ENCODE results near the gene VIPR2.
"Not testable (repeated sequence)": the region's sequence is repeated elsewhere in the genome, so short reads cannot be mapped to it uniquely, and the experiment has no call there.

VIPR2 gene

DNA sequence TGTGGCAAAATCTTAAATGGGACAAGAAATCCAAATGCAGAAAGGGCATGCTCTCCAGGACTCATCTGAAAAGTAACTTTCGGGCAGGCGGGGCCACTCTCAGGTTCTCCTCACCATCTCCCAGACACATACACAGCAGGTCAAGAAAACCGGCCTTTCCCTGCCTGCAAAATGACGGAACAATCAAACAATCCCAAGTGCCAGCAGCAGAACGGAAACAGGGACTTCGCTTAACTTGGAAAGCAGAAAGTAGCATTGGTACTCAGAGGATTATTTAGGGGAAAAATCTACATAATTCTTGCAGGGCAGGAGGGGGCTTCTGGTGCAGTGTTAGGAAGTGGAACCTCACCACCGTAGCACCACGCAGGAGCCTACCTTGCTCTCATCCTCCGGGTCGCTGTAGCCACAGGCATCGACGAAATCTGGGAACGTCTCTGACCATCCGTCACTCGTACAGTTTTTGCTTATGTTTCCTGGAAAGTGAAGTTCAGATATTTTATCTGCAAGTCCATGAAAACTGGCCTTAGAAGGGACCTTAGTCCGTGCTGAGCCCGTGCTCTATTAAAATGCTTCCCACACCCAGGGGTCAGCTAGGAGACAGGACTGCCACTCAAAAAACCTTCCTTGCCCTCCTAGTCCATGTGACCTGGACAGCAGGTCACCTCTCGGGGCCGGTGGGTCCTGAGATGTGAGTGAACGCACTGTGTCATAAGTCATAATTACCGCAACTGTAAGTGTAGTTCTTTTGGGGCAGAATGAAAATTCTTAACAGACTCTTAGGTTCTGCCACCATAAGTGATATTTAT is 41.1 kb downstream of the VIPR2 start:
- no peak for FAIRE-seq

DNA sequence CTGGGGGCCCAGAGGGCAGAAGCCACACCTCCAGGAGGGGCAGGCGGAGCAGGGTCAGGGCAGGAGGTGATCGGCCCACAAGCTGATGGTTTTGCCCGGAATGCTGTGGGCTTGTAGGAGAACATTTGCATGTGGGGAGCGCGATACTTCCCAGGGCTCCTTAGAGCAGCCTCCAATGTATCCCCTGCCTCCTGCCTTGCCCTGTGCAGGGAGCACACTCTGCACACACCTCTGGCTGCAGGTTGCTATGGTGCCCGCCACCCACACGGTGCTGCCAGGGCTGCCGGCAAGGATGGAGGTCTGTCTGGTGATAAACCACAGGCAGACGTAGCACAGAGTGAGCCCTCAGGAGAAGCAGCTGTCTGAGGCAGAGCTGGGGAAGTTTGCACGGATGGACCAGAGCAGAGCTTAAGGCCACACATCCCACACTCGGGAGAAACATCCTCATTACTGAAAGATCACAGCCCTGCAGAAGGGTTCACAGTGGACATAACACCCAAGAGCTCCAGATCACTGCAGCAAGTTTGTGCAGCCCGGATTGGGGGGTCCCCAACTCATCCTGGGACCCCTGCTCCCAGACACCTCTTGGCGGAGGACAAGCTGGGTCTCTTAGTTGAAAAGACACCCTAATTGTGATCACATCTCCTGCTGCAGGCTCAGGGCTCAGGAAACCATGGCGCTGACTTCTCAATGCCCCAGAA is 41.8 kb downstream of the VIPR2 start:
- no peak for FAIRE-seq

DNA sequence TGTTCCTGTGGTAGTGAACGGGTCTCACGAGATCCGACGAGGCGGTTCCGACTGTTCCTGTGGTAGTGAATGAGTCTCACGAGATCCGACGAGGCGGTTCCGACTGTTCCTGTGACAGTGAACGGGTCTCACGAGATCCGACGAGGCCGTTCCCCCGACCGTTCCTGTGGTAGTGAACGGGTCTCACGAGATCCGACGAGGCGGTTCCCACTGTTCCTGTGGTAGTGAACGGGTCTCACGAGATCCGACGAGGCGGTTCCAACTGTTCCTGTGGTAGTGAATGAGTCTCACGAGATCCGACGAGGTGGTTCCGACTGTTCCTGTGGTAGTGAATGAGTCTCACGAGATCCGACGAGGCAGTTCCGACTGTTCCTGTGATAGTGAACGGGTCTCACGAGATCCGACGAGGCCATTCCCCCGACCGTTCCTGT is 43.0 kb downstream of the VIPR2 start:
- FAIRE-seq: not testable (repeated sequence)

DNA sequence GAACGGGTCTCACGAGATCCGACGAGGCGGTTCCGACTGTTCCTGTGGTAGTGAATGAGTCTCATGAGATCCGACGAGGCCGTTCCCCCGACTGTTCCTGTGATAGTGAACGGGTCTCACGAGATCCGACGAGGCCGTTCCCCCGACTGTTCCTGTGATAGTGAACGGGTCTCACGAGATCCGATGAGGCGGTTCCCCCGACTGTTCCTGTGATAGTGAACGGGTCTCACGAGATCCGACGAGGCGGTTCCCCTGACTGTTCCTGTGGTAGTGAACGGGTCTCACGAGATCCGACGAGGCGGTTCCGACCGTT is 43.6 kb downstream of the VIPR2 start:
- not testable (repeated sequence) for FAIRE-seq

DNA sequence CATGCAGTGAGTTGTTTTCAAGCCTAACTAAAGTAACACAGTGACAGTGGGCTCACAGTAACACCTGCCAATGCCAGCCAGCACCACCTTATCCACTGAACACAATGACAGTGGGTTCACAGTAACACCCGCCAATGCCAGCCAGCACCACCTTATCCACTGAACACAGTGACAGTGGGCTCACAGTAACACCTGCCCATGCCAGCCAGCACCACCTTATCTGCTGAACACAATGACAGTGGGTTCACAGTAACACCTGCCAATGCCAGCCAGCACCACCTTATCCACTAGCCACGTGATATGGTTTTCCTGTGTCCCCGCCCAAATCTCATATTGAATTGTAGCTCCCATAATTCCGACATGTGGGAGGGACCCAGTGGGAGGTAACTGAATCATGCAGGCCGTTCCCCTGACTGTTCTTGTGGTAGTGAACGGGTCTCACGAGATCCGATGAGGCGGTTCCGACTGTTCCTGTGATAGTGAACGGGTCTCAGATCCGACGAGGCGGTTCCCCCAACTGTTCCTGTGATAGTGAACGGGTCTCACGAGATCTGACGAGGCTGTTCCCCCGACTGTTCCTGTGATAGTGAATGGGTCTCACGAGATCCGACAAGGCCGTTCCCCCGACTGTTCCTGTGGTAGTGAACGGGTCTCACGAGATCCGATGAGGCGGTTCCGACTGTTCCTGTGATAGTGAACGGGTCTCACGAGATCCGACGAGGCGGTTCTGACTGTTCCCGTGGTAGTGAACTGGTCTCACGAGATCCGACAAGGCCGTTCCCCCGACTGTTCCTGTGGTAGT is 44.2 kb downstream of the VIPR2 start:
- not testable (repeated sequence) for FAIRE-seq

DNA sequence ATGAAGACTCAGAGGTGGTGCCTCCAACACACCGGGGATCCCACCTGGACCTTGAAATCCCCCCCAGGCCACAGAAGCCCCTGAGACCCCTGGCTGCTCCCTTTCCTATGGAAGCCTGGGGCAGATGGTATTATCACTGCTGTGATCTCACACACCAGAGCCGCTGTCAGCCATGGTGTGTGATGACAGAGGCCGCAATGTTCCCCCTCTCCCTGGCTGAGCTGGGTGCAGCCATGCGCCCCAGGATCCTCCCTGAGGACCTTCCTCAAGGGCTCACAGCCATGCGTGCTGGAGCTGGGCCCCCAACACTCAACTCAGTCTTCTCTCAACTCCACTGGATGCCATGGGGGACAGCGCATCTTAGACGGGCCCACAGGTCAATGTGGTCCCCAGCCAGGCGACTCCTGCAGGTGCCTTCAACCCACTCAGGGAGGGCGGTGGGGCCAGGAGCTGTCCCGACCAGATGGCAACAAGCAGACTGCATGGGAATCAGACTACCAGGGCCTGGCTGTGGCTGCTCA is 44.9 kb downstream of the VIPR2 start:
- no peak for FAIRE-seq

DNA sequence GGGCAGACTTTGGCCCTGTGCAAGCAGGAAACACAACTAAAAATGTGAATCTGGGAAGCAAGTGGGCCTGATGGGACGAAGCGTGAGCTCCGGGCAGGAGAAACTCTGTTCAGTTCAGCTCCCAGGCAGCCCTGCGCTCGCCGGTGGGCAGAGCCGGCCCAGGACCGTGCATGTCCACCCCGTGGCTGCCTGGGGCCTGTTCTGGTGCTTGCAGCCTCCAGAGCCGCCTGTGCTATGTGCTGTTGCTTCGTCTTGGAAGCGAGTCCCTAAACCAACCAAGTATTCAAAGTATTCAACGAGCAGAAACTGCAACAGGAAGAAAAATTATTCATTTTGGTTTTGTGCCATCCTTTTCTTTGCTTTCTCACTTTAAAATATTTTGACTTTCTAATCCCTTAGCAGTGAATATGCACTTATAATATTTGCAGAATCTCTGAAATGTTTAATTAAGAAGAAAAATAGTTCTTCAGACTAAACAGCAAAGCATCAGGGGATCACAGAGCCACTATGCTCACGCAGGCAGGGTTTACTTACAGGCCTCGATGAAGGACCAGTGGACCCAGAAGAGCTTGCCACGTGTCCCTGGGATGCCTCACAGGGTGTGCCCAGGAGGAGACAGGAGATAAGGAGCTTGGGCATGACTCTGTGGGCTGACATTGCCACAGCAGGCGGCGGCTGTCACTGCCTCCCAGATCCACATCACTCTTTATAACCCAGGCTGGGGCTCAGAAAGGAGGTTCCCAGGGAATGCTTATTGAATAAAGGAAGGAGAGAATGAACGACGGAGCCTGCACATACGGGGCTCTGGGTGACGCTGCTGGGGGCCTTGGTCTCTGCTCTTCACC is 45.6 kb downstream of the VIPR2 start:
- FAIRE-seq: no peak

DNA sequence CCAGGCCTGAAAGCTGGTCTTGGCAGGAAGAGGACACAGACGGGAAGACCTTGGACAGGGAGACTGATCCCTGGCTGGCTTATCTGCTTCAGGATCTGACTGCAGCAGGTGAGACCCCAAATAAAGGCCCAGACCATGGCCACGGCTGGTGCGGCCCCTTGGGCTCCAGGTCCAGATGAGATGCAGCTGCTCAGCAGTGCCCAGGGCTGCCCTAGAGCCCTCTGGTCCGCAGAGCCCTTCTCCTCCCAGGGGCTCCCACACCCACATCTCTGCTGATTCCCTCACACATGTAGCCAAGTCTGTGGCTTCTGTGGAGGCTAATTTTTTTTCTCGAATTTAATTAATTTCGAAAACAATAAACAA is 46.3 kb downstream of the VIPR2 start:
- FAIRE-seq: no peak

DNA sequence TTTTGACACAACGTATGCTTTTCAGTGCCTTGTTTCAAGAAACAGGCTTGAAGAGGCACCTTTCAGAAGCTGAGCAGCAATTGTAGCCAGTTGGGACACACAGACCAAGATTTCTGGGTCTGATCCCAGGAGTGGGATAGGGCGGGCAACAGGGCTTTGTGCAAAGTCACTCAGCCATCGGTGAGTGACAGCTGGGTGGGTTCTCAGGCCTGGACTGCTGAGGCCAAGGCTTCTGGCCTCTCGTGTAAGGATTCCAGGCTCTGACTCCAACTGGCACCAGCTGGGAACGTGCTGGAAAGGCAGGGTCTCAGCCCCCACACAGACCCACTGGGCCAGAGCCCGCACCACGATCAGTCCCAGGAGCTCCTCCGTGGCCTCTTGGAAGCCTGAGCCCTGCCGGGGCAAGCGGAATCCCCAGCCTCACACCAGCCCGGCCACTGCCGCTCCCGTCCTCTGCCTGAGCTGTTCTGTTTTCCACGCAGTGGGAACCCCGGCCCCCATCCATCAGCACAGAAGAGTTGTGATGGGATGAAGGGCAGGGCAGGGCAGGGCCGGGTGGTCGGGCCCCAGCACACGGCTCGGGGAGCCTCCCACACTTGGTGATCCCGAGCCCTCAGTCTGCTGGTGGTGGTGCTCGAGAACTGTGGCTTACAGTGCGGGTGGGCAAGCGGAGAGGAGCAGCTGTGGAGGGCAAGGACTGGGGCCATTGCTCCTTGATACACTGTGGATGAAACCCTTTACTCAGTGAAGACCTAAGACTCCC is 46.8 kb downstream of the VIPR2 start:
- no peak for FAIRE-seq

DNA sequence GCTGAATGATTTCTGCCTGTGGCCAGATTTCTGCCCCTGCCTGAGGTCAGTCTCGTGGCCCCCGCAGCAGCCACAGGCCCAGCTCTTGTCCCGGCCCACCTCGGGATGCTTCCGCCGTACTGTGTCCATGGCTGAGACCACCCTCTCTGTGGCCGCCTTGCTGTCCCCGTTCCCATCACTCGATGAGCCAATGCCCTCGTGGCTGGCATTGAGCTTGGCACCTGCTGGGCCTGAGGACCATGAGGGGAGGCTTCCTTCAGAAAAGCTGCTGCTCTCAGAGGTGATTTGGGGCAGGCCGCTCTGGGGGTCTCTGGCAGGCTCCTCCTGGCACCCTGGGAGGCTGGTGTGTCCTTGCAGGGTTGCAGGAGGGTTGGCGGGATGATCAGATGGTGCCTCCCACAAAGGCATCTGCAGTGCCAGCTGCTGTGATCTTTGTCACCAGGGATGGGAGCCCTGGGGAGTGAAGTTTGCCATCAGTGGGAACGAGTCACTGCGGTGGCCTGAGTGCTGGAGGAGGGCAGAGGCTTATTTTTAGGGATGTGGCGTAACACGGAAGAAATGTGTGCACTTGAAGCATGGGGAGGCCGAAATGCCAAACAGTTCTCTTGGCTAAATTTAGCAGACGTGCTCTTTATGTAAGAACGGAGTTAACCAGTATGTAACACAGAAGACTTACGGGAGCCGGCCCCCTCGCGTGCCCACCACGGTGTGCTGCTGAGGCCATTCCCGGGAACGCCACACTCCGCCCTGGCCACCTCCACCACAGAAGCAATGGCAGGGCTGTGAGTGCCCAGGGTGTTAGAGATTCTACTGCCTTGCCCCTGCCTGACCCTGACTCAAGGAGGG is 47.7 kb downstream of the VIPR2 start:
- FAIRE-seq: no peak

DNA sequence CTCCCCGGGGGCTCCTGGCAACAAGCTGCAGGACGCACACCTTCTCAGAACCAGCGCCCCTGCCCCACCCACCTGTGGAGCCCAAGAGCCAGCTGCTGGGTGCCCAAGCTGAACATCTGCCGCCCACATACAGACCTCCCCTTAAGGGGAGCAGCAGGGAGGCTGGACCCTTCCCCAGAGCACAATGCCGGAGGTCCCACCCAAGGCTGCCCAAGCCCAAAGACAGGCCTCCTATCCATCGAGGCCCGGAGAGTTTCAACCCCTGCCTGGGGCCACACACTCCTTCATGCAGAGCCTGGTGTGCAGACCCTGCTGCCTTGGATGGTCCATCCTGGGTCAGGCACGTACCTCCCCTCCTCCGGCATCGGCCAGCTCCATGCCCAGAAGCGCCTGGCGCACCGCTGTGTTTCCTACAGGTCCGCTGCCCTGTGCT is 48.7 kb downstream of the VIPR2 start:
- FAIRE-seq: no peak

DNA sequence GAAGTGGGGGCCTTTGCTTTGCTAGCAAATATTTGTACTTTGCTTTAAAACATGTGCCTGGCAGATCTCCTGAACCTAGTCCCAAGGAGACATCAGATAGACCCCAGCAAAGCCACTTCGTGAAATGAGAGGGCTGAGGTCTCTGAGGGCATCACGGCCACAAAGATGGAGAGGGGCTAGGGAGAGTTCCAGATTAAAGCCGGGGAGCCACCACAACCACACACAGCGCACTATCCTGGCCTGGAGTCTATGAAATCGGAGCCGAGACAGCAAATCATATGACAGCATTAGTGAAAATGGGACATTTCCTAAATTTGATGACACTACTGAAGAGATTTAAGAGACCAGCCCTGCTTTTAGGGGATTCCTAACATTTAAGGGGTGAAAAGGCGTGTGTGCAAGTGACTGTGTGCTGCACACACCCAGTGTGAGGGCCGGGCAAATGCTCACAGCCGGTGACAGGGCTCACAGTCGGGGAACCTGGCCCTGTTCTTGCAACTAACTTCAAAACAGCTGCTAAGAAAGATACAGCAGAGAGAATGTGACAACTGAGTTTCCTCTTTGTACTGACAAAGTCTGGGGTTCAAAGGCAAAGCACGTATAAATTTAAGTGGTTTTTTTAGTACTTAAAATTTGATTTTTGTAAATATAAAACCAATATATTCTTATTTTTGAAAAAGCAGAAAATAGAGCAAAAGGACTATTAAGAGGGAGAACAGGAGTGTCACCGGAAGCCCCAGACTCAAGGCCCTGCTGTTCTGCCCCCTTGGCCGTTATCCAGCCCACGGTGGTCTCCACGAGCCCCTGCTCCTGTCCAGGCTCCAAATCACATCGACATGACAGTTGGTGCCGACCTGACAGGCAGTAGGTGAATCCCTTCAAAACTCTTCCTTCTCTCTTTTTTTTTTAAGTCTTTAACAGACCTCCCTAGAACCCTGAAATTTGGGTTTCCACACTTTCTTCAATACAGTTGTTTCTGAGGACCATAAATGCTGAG is 49.5 kb downstream of the VIPR2 start:
- FAIRE-seq: no peak

DNA sequence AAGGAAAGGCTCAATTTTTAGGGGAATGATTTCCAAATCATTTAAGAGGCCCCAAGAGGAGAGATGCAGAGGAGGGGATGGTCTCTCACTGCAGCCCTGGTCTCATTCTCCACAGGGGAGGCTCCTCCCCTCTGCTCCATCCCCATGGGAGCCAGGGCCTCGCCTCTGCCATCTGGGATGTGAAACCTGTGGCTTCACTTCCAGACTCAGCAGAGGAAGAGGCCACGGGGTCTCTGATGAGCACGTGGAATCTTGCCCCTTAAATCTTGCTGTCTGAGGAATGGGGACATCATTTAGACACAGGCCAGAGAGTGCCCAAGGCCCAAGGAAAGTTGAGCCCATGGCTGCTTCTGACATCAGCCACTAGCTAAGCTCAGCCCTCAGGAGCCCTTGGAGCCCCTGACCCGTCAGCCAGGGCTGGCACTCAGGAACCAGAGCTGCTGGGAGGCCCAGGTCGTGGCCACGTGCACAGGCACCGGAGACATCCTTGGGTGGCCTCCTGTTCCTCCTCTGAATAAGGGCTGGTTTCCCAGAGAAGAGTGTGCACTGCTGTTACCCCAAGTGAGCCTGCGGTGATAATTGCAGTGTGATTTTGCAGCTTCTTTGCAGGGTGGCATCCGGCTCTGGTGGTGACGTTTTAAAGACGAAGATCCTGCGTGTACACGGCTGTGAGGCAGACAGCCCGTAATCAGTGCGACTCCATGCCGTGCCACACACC is 50.5 kb downstream of the VIPR2 start:
- FAIRE-seq: no peak

DNA sequence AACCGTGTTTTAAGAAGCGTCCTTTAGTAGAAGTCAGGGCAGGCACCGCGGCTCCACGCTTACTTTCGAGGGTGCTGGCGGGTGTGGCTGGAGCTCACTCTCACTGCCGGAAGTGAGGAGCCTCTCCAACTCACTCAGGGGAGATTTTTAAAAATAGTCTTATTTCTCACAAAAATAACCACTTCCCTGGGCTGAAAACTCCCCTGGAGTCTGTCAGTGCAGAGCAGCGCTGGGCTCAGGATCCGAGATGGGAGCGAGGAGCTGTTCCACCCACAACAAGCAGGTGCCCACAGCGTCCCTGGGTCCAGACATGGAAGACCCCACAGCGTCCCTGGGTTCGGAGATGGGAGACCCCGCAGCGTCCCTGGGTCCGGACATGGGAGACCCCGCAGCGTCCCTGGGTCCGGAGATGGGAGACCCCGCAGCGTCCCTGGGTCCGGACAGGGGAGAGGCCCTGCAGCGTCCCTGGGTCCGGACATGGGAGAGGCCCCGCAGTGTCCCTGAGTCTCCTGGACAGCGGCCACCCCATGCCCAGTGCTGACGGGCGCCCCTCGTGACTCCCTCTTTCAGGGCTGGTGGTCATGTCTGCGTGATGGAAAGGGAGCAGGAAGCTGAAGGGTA is 51.2 kb downstream of the VIPR2 start:
- no peak for FAIRE-seq

DNA sequence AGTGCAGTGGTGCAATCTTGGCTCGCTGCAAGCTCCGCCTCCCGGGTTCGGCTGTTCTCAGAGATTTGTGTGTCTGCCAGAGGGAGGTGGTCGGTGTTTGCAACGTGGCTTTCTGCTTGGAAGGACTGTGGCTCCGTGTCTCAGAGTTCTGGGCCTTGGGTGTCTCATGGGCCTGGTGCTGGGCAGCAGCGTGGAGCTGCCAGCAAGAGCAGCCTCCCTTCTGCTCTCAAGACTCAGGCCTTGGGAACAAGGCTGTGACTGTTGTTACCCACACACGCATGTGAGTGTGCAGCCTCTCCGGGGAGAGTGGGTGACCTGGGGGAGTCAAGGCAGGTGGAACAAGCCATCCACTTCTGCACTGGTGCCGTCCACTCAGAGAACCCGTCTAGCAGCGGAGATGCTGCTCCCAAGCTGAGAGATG is 52.0 kb downstream of the VIPR2 start:
- FAIRE-seq: no peak

DNA sequence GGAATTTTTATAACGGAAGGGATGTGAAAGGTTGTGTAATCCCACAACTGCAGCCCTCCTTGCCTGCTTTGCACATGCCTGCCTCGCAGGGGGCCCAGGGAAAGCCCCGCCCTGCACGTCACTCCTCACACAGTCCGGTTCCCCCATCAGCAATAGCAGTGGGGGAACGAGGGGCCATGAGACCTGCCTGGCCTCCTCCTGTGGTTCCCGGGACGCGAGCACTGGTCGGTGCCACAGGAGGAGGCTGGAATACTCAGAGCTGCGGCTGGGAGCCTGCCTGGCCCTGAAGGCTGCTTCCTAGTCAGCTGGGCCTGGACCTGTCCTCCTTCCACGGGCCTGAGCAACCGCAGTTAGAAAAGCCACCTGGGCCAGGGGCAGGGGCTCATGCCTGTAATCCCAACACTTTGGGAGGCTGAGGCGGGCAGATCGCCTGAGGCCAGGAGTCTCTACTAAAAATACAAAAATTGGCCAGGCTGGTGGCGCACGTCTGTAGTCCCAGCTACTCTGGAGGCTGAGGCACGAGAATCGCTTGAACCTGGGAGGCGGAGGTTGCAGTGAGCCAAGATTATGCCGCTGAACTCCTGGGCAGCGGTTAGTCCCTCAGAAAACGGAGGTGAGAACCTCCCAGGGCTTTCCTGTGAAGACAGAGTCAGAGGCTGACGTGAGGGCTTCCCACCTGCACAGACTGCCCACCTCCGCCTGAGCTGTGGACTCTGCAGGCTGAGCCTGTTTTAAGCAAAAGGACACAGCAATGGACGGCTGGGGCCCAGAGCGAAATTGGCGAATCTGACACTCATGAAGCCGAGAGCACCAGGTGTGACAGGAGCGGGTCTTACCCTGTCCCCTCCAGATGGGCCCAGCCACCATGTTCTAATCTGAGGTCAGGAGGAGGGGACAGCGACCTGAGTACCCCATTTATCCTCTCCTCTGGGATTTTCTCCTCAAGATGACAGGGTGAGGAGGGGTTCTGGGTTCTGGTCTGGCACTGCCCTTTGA is 52.9 kb downstream of the VIPR2 start:
- FAIRE-seq: no peak

DNA sequence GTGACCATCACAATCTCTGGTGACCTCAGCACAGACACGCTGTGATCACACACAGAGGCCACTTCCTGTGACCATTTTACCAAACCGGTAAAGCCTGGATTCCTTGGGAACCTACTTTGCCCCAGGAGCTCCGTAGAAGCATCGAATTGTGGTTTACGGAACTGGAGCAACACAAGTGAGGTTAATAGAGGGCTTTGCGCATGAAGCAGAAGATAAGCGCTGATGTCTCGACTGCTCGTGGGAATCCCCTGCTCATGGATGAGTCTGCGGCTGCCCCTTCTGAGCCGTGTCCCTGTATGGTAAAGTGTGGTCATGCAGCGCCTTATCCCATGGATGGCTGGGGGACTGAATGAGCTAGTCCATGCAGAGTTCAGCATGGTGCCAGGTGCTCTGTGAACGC is 53.6 kb downstream of the VIPR2 start:
- FAIRE-seq: no peak
